DMS153 (cell line): ENCODE measurements around the gene KRT12.
A peak's percentile ranks its signal among the peaks of the same experiment; 100 is the strongest.

ENCODE experiments used
- DNase-seq: peaks from one replicate; lab custom pipeline; 2025; lab: John Stamatoyannopoulos, UW

Gene KRT12

GRCh38 chr17:40843242-40843641 is 23.8 kb downstream of the KRT12 start:
- DNase-seq, result no peak

GRCh38 chr17:40841246-40841645 is 25.8 kb downstream of the KRT12 start:
- DNase-seq, result no peak

DNA sequence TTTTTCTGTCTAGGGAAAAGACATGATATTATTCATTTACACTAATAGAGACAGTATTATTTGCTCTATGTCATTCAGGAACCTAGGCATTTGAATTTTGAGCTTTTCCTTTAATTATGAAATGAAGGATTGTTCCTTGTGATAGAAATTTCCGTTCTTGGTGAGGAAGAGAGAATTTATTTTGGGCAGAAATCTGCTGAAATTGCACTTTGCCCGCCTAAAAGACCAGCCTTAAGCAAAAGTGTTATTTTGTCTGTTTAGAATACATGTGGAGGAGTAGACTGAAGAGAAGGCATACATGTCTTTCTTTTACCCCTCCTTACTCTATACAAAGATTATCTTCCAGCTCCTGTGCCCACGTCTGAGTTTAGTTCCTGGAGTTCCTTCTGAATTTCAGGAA is 27.8 kb downstream of the KRT12 start:
- DNase-seq, result no peak

DNA sequence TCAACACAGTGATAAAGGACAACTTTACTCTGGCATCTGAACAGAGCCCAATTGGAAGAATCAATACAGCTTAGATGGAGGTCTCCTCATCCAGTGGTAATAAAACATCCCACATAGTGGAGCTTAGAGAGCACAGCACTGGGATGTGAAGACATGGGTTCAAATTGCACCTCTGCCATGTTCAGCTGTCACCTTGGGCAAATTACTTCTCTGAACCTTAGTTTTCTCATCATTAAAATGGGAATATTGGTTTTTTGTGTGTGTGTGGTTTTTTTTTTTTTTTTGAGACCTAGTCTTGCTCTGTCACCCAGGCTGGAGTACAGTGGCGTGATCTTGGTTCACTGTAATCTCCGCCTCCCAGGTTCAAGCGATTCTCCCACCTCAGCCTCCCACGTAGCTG is 31.0 kb downstream of the KRT12 start:
- DNase-seq, result no peak

- DNase-seq, result no peak
Measured at GRCh38 chr17:40833882-40834281, 33.1 kb downstream of the KRT12 start.

DNA sequence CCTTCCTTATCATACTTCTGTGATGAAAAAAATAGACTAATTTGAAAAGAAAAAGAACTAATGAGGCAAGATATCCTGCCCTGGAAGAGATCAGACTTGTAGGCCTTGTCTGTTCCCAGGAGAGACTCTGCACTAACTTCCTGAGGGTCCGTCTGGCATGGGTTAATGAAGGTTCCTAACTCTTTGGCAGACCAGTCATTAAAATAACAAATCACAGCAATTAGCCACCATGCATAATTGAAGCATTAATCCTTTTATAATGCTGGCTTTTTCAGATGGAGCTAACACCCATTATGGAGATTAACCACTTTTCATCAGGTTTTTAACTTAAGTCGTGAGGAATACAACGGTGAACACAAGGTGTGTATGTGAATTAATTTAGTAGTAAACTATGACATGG is 34.2 kb downstream of the KRT12 start:
- no peak for DNase-seq

DNA sequence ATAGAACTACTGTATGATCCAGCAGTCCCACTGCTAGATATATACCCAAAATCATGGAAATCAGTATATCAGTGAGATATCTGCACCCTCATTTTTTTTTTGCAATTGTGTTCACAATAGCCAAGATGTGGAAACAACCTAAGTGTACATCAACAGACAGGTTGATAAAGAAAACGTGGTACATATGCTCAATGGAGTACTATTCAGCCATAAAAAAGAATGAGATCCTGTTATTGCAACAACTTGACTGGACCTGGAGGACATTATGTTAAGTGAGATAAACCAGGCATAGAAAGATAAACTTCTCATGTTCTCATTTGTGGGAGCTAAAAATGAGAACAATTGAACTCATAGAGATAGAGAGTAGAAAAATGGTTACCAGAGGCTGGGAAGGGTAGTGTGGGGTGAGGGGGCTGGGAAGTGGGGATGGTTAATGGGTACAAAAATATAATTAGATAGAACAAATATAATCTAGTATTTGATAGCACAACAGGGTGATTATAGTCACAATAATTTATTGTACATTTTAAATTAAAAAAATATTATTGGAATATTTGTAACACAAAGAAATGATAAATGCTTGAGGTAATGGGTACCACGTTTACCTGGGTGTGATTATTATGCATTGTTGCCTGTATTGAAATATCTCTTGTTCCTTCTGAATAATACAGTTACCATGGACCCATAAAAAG is 36.8 kb downstream of the KRT12 start:
- no peak for DNase-seq

GRCh38 chr17:40828454-40829044 is 38.5 kb downstream of the KRT12 start:
- DNase-seq, result no peak

GRCh38 chr17:40827746-40828453 is 39.1 kb downstream of the KRT12 start:
- DNase-seq, result no peak

GRCh38 chr17:40825599-40825998 is 41.4 kb downstream of the KRT12 start:
- no peak for DNase-seq

- DNase-seq, result no peak
Measured at GRCh38 chr17:40824015-40824832, 42.8 kb downstream of the KRT12 start.

- no peak for DNase-seq
Measured at GRCh38 chr17:40822132-40822812, 44.8 kb downstream of the KRT12 start, which contains the start of gene KRT10. Gene KRT10, minus strand, starts transcription at chr17:40822614. Its CDS starts 29 bp downstream, at chr17:40822585.

GRCh38 chr17:40821536-40821935 is 45.5 kb downstream of the KRT12 start:
- no peak for DNase-seq

GRCh38 chr17:40820228-40820838 is 46.7 kb downstream of the KRT12 start:
- DNase-seq, result no peak

GRCh38 chr17:40819528-40820125 is 47.4 kb downstream of the KRT12 start:
- DNase-seq, result no peak

- peak; percentile 74 for DNase-seq
Measured at GRCh38 chr17:40818733-40819527, 48.1 kb downstream of the KRT12 start.

DNA sequence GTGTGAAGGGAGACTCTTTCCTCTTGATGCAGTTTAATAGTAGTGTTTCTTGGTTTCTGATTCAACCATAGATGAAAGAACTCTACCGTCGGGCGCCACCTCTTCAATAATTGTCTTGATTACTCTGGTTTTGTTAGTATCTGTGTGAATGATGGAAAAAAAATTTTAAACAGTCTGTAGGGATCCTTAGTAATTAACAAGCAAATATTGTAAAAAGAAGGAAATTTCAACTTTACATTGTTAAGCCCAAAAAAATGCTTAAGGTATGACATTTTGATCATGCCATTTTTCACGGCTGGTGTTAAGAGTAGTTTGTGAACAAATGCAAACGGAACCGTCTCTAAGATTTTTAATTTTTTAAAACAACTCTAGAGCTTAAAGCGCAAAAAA is 48.7 kb downstream of the KRT12 start:
- no peak for DNase-seq

GRCh38 chr17:40817103-40817682 is 49.8 kb downstream of the KRT12 start:
- no peak for DNase-seq

DNA sequence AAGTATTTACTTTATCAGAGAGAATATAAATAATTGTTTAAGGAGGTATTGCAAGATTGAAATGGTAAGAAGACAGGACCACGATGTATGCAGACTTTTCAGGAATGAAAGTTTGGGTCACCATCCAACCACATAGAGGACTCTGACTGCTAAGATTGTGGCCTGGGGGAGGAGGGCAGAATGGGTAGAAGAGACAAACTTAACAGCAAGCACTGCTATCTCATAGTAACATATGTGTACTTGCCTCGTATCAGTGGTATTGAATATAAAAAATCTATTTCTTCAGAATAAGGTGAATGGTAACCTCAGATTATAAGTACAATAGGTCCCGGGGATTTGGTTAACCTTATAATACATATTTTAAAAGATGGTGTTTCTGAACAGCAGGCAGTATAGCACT is 50.5 kb downstream of the KRT12 start:
- DNase-seq, result no peak

DNA sequence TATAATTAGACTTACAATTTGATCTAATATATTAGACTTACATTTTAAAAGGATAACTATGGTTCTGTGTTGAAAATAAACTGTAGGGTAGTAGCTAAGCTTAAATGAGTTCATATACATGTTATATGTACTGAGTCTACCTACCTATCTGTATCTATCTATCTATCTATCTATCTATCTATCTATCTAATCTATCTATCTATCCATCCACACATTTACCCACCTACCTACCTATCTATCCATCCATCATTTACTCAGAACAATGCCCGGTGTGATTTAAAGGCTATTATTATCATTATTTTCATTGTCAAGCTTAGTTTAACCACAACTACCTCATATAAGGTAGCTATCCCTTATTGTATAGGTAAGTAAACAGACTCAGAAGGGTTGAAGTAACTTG is 51.6 kb downstream of the KRT12 start:
- DNase-seq, result no peak
